ENCODE measurements around the gene MAP7.
"Not testable (repeated sequence)": the region's sequence is repeated elsewhere in the genome, so short reads cannot be mapped to it uniquely, and the experiment has no call there.

The MAP7 gene

GRCh38 chr6:136510299-136510698, 39.9 kb downstream of the MAP7 start:
- no peaks in the 10 kb centered on the region for H3K4me1 Mint-ChIP-seq
- no peaks in the 10 kb centered on the region for H3K9me3 Mint-ChIP-seq
- peaks cover 21% of the 10 kb centered on the region for H3K27me3 Mint-ChIP-seq
- DNase-seq (ENCODE audit: low spot score in 2 of 2): no peak
- H3K4me3 Mint-ChIP-seq: no peak overlapping the region
- H3K36me3 Mint-ChIP-seq (ENCODE audit: insufficient read depth): no peaks in the 10 kb centered on the region
- ATAC-seq (replicated peaks; ENCODE audit: extremely low read depth, poor library complexity, severe bottlenecking): no peak
- no peak overlapping the region for H3K27ac Mint-ChIP-seq (ENCODE audit: low read depth)

GRCh38 chr6:136508725-136509392, 41.4 kb downstream of the MAP7 start:
- Mint-ChIP-seq H3K4me1 (no peaks in the 10 kb centered on the region), H3K36me3 (ENCODE audit: insufficient read depth) (no peaks in the 10 kb centered on the region), H3K4me3 (no peak overlapping the region), H3K9me3 (no peaks in the 10 kb centered on the region), H3K27ac (ENCODE audit: low read depth) (no peak overlapping the region), H3K27me3 (peaks cover 9% of the 10 kb centered on the region)
- ATAC-seq (replicated peaks; ENCODE audit: extremely low read depth, poor library complexity, severe bottlenecking) (no peak), DNase-seq (ENCODE audit: low spot score in 2 of 2) (no peak)

- Mint-ChIP-seq H3K36me3 (ENCODE audit: insufficient read depth) (no peaks in the 10 kb centered on the region), H3K4me1 (no peaks in the 10 kb centered on the region), H3K27ac (ENCODE audit: low read depth) (no peak overlapping the region), H3K4me3 (no peak overlapping the region), H3K27me3 (no peaks in the 10 kb centered on the region), H3K9me3 (no peaks in the 10 kb centered on the region)
- ATAC-seq (replicated peaks; ENCODE audit: extremely low read depth, poor library complexity, severe bottlenecking): no peak
- DNase-seq (ENCODE audit: low spot score in 2 of 2): no peak
These were observed 44.0 kb downstream of the MAP7 start for GRCh38 chr6:136506124-136506799.

- H3K4me1 Mint-ChIP-seq: no peaks in the 10 kb centered on the region
- no peak overlapping the region for H3K4me3 Mint-ChIP-seq
- H3K27ac Mint-ChIP-seq (ENCODE audit: low read depth): no peak overlapping the region
These were observed 46.8 kb downstream of the MAP7 start for GRCh38 chr6:136503303-136504029.

GRCh38 chr6:136502786-136503185, 47.4 kb downstream of the MAP7 start:
- no peak overlapping the region for H3K4me3 Mint-ChIP-seq
- no peak for DNase-seq (ENCODE audit: low spot score in 2 of 2)
- H3K27ac Mint-ChIP-seq (ENCODE audit: low read depth): no peak overlapping the region
- H3K9me3 Mint-ChIP-seq: no peaks in the 10 kb centered on the region
- no peaks in the 10 kb centered on the region for H3K4me1 Mint-ChIP-seq
- H3K27me3 Mint-ChIP-seq: no peaks in the 10 kb centered on the region
- no peak for ATAC-seq (replicated peaks; ENCODE audit: extremely low read depth, poor library complexity, severe bottlenecking)
- H3K36me3 Mint-ChIP-seq (ENCODE audit: insufficient read depth): no peaks in the 10 kb centered on the region

More at GRCh38 chr6:136503303-136504029, 46.8 kb downstream of the MAP7 start:
- Mint-ChIP-seq H3K27me3 (no peaks in the 10 kb centered on the region), H3K36me3 (ENCODE audit: insufficient read depth) (no peaks in the 10 kb centered on the region), H3K9me3 (no peaks in the 10 kb centered on the region)
- no peak for ATAC-seq (replicated peaks; ENCODE audit: extremely low read depth, poor library complexity, severe bottlenecking)
- no peak for DNase-seq (ENCODE audit: low spot score in 2 of 2)

- no peak for ATAC-seq (replicated peaks; ENCODE audit: extremely low read depth, poor library complexity, severe bottlenecking)
- DNase-seq (ENCODE audit: low spot score in 2 of 2): no peak
- H3K4me1 Mint-ChIP-seq: no peaks in the 10 kb centered on the region
- H3K27ac Mint-ChIP-seq (ENCODE audit: low read depth): no peak overlapping the region
- no peak overlapping the region for H3K4me3 Mint-ChIP-seq
- H3K9me3 Mint-ChIP-seq: no peaks in the 10 kb centered on the region
- no peaks in the 10 kb centered on the region for H3K36me3 Mint-ChIP-seq (ENCODE audit: insufficient read depth)
- H3K27me3 Mint-ChIP-seq: no peaks in the 10 kb centered on the region
These were observed 48.7 kb downstream of the MAP7 start for GRCh38 chr6:136501514-136501913.

GRCh38 chr6:136501096-136501495, 49.1 kb downstream of the MAP7 start:
- Mint-ChIP-seq H3K4me1 (no peaks in the 10 kb centered on the region), H3K9me3 (no peaks in the 10 kb centered on the region), H3K27ac (ENCODE audit: low read depth) (no peak overlapping the region), H3K4me3 (no peak overlapping the region), H3K27me3 (no peaks in the 10 kb centered on the region), H3K36me3 (ENCODE audit: insufficient read depth) (no peaks in the 10 kb centered on the region)
- DNase-seq (ENCODE audit: low spot score in 2 of 2) (no peak), ATAC-seq (replicated peaks; ENCODE audit: extremely low read depth, poor library complexity, severe bottlenecking) (no peak)

- H3K9me3 Mint-ChIP-seq: no peaks in the 10 kb centered on the region
- H3K36me3 Mint-ChIP-seq (ENCODE audit: insufficient read depth): no peaks in the 10 kb centered on the region
- no peak overlapping the region for H3K4me3 Mint-ChIP-seq
- ATAC-seq (replicated peaks; ENCODE audit: extremely low read depth, poor library complexity, severe bottlenecking) (no peak), DNase-seq (ENCODE audit: low spot score in 2 of 2) (no peak)
- no peaks in the 10 kb centered on the region for H3K27me3 Mint-ChIP-seq
- H3K27ac Mint-ChIP-seq (ENCODE audit: low read depth): no peak overlapping the region
- H3K4me1 Mint-ChIP-seq: no peaks in the 10 kb centered on the region
These were observed 49.8 kb downstream of the MAP7 start for GRCh38 chr6:136500414-136500813.

GRCh38 chr6:136499370-136499769, 50.9 kb downstream of the MAP7 start:
- H3K4me3 Mint-ChIP-seq: no peak overlapping the region
- H3K27me3 Mint-ChIP-seq: no peaks in the 10 kb centered on the region
- DNase-seq (ENCODE audit: low spot score in 2 of 2): no peak
- H3K4me1 Mint-ChIP-seq: no peaks in the 10 kb centered on the region
- H3K27ac Mint-ChIP-seq (ENCODE audit: low read depth): no peak overlapping the region
- H3K36me3 Mint-ChIP-seq (ENCODE audit: insufficient read depth): peaks cover 2% of the 10 kb centered on the region
- no peaks in the 10 kb centered on the region for H3K9me3 Mint-ChIP-seq
- ATAC-seq (replicated peaks; ENCODE audit: extremely low read depth, poor library complexity, severe bottlenecking): no peak

GRCh38 chr6:136496449-136496848, 53.8 kb downstream of the MAP7 start:
- peaks cover 12% of the 10 kb centered on the region for H3K27me3 Mint-ChIP-seq
- H3K4me1 Mint-ChIP-seq; H3K9me3 Mint-ChIP-seq; DNase-seq (ENCODE audit: low spot score in 2 of 2); H3K27ac Mint-ChIP-seq (ENCODE audit: low read depth); ATAC-seq (replicated peaks; ENCODE audit: extremely low read depth, poor library complexity, severe bottlenecking); H3K36me3 Mint-ChIP-seq (ENCODE audit: insufficient read depth); H3K4me3 Mint-ChIP-seq: not testable (repeated sequence)

- H3K4me3 Mint-ChIP-seq: no peak overlapping the region
- DNase-seq (ENCODE audit: low spot score in 2 of 2) (no peak), ATAC-seq (replicated peaks; ENCODE audit: extremely low read depth, poor library complexity, severe bottlenecking) (no peak)
- H3K27me3 Mint-ChIP-seq: peaks cover 17% of the 10 kb centered on the region
- no peaks in the 10 kb centered on the region for H3K4me1 Mint-ChIP-seq
- peaks cover 2% of the 10 kb centered on the region for H3K36me3 Mint-ChIP-seq (ENCODE audit: insufficient read depth)
- no peak overlapping the region for H3K27ac Mint-ChIP-seq (ENCODE audit: low read depth)
- H3K9me3 Mint-ChIP-seq: no peaks in the 10 kb centered on the region
These were observed 55.5 kb downstream of the MAP7 start for GRCh38 chr6:136494710-136495109.

- DNase-seq (ENCODE audit: low spot score in 2 of 2) (no peak), ATAC-seq (replicated peaks; ENCODE audit: extremely low read depth, poor library complexity, severe bottlenecking) (no peak)
- no peaks in the 10 kb centered on the region for H3K9me3 Mint-ChIP-seq
- H3K4me3 Mint-ChIP-seq: no peak overlapping the region
- H3K27me3 Mint-ChIP-seq: peaks cover 17% of the 10 kb centered on the region
- no peak overlapping the region for H3K27ac Mint-ChIP-seq (ENCODE audit: low read depth)
- peaks cover 2% of the 10 kb centered on the region for H3K36me3 Mint-ChIP-seq (ENCODE audit: insufficient read depth)
- H3K4me1 Mint-ChIP-seq: no peaks in the 10 kb centered on the region
These were observed 56.2 kb downstream of the MAP7 start for GRCh38 chr6:136494059-136494458.

GRCh38 chr6:136492409-136492808, 57.8 kb downstream of the MAP7 start:
- no peaks in the 10 kb centered on the region for H3K9me3 Mint-ChIP-seq
- H3K27ac Mint-ChIP-seq (ENCODE audit: low read depth): no peak overlapping the region
- DNase-seq (ENCODE audit: low spot score in 2 of 2) (no peak), ATAC-seq (replicated peaks; ENCODE audit: extremely low read depth, poor library complexity, severe bottlenecking) (no peak)
- no peaks in the 10 kb centered on the region for H3K4me1 Mint-ChIP-seq
- peaks cover 17% of the 10 kb centered on the region for H3K27me3 Mint-ChIP-seq
- peaks cover 2% of the 10 kb centered on the region for H3K36me3 Mint-ChIP-seq (ENCODE audit: insufficient read depth)
- H3K4me3 Mint-ChIP-seq: no peak overlapping the region
